Activated CD4-positive, alpha-beta T cell treated with anti-CD3 and anti-CD28 coated beads, Interleukin-2, amount 10 ng/mL, durations not matched to agents 7 days and 5 days (primary cell): ENCODE data around the gene LBHD2. TPM values are rescaled to one million over a fixed set of nuclear protein-coding genes. Genes with fewer than 3 reads are reported as not detected.
"Not testable (repeated sequence)": the region's sequence is repeated elsewhere in the genome, so short reads cannot be mapped to it uniquely, and the experiment has no call there.

Experiments
- CTCF ChIA-PET: fragments of 350-600 bp; sonication (Branson Sonifier 250); formaldehyde crosslinking; loops from one replicate; lab custom pipeline; 2021; ENCODE audit warnings: antibody characterized with exemption; lab: Charles Lee
- POLR2A ChIA-PET: fragments of 350-600 bp; sonication (Branson Sonifier 250); formaldehyde crosslinking; loops from one replicate; lab custom pipeline; 2021; ENCODE audit warnings: antibody characterized with exemption; lab: Charles Lee
- DNase-seq: peaks from one replicate; pipeline ENCODE4 v3.0.0-alpha.2; 2020
- H3K27ac Mint-ChIP-seq: one replicate; pipeline ENCODE4 v1.8.0; 2021; ENCODE audit warnings: mild to moderate bottlenecking, moderate library complexity, mixed read lengths
- H3K27me3 Mint-ChIP-seq: one replicate; pipeline ENCODE4 v1.8.0; 2021; ENCODE audit warnings: mixed read lengths
- H3K36me3 Mint-ChIP-seq: one replicate; pipeline ENCODE4 v1.8.0; 2021; ENCODE audit warnings: low read depth, mixed read lengths
- H3K4me1 Mint-ChIP-seq: one replicate; pipeline ENCODE4 v1.8.0; 2021; ENCODE audit warnings: mixed read lengths
- H3K4me3 Mint-ChIP-seq: one replicate; pipeline ENCODE4 v1.8.0; 2021; ENCODE audit warnings: mild to moderate bottlenecking, moderate library complexity, mixed read lengths
- H3K9me3 Mint-ChIP-seq: one replicate; pipeline ENCODE4 v1.8.0; 2021; ENCODE audit warnings: mixed read lengths
- total RNA-seq, 2 experiments: library from RNA; stranded (reverse); gene quantifications; one replicate each; pipeline ENCODE4 v1.2.3, GENCODE V29; 2021

The LBHD2 gene
- total RNA-seq, 2 experiments from 2014 or later = not detected

DNA sequence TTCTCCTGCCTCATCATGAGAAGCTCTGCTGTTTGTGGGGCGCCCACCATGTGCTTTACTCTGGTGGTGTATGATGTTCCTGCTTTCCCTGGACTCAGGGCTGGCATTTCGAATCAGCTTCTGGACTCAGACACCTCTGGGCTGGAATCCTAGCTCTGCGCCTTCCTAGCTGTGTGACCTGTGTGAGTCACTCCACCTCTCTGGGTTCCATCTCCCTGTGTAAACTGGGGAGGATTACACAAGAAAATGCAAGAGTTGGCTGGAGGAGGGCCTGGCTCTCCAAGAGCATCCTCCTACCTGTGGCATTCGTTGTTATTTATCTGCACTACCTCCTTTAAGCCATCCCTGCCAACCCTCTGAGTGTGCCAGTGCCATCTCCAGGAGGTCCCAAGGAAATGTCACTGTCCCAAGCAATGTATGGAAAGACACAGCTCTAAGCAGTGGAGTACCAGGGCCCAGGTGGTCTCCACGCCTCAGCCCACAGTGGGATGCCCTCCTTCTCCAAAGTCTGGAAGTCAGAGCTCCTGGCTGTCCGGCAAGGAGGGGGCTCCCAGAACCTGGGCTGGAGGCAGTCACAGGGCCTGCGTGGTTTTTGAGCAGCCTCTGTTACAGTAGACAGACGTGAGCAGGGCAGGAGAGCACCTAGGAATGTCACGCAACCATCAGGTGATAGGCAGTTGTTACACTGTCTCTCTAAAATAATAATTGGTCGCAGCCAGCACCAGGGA is 32.0 kb downstream of the LBHD2 start:
- Mint-ChIP-seq H3K36me3 (no peaks in the 10 kb centered on the region), H3K9me3 (no peaks in the 10 kb centered on the region), H3K4me3 (no peak overlapping the region), H3K27ac (no peak overlapping the region), H3K4me1 (peaks cover 8% of the 10 kb centered on the region), H3K27me3 (peaks cover 11% of the 10 kb centered on the region)
- POLR2A ChIA-PET = no interaction called here
- DNase-seq = no peak
- CTCF ChIA-PET = interaction anchor here (0.6 to 2.6 kb wide), 4 partner anchors 9 to 160 kb away, joined by 3 to 17 read pairs (median 4); no protein-coding TSS in a partner anchor

DNA sequence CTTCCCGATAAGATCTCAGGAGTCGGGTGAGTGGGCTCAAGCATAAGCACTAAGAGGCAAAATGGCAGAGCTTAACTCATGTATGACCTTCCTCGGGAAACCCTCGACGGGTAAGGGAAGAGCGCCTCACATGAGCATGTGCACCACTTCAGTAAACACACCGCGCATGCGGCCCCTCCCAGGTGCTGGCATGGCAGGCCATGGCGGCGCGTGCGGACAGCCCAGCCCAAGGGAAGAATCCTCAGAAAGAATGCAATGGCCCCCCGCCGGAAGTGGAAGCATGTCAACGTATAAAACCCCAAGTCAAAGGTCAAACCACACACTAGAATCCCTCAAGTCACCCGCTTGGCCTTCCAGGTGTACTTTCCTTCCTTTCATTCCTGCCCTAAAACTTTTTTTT is 32.6 kb downstream of the LBHD2 start:
- POLR2A ChIA-PET = no interaction called here
- Mint-ChIP-seq H3K9me3 (no peaks in the 10 kb centered on the region), H3K4me1 (peaks cover 8% of the 10 kb centered on the region), H3K27ac (no peak overlapping the region), H3K27me3 (peaks cover 11% of the 10 kb centered on the region), H3K4me3 (no peak overlapping the region), H3K36me3 (no peaks in the 10 kb centered on the region)
- CTCF ChIA-PET = interaction anchor here (1.0 to 2.6 kb wide), 2 partner anchors 12 to 20 kb away, joined by 4 to 17 read pairs; no protein-coding TSS in a partner anchor
- no peak for DNase-seq

DNA sequence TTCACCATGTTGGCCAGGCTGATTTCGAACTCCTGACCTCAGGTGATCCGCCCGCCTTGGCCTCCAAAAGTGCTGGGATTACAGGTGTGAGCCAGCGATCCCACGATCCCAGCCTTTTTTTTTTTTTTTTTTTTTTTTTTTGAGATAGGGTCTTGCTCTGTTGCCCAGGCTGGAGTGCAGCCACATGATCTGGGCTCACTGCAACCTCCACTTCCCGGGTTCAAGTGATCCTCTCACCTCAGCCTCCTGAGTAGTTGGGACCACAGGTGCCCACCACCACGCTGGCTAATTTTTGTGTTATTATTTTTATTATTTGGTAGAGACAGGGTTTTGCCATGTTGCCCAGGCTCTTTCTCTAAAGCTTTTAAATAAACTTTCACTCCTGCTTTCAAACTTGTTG is 33.5 kb downstream of the LBHD2 start:
- H3K27ac Mint-ChIP-seq, DNase-seq, H3K36me3 Mint-ChIP-seq, H3K9me3 Mint-ChIP-seq, H3K4me1 Mint-ChIP-seq, H3K4me3 Mint-ChIP-seq, POLR2A ChIA-PET: not testable (repeated sequence)
- peaks cover 18% of the 10 kb centered on the region for H3K27me3 Mint-ChIP-seq
- CTCF ChIA-PET = interaction anchor here (1.2 kb wide), 1 partner anchor 13 kb away, joined by 4 read pairs; no protein-coding TSS in a partner anchor

DNA sequence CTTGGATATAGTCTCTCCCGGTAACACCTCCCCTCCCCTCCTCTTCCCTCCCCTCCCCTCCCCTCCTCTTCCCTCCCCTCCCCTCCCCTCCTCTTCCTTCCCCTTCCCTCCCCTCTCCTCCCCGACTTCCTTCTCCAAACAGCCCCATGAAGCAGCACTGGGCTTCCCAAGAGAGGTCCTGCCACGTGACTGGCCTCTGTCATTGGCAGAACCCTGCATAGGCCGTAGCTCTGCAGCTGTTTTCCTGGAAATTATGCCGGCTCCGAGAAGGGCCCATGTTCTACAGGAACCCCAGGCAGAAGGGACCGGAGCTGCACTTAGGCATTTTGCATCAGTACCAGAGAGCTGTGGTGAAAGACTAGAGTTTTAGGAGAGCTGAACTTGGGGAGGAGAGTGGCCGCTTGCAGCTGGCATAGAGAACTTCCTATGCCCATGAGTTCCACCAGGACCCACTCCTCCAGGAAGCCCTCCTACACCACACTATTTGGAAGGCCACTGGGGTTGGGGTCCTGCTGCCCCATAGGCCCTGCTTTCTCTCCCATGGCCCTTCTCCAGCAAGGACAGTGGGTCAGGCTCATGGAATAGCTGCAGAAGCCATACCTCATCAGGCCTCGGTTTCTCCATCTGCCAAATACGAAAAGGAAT is 34.1 kb downstream of the LBHD2 start:
- H3K27ac Mint-ChIP-seq = no peak overlapping the region
- CTCF ChIA-PET = interaction anchor here (1.2 kb wide), 1 partner anchor 13 kb away, joined by 4 read pairs; no protein-coding TSS in a partner anchor
- H3K4me1 Mint-ChIP-seq = peaks cover 5% of the 10 kb centered on the region

DNA sequence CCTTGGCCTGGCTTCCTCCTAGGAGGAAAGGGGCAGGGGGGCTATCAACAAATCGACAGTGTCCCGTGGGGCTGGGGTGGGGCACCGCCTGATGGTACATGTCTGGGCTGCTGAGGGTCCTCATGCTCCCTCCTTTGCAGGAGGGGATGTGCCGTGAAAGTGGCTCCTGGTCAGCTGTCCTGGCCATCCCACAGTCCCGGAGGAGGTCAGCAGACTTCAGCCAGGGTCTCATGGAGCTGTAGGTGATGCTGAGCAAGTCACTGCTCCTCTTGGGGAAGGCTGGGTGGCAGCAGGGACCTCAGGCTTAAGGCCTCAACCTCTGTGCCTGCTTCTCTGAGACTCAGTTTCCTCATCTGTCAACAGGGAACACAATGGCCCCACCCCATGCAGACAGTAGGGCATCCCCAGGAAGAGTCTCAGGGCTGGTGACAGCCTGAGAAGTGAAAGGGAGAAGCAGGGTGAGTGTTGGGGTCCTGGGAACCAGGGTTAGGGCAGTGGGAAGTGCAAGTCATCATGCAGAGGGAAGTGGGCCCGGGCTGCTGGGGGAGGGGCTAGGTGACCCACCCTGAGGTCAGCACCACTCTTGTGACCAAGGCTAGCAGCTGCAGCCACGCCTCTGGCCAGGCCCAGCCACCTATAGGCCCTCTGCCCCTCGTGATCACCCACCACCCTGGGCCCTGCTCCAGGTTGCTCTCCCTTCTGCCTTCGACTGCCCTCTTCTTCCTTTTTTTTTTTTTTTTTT is 34.8 kb downstream of the LBHD2 start:
- POLR2A ChIA-PET = no interaction called here
- DNase-seq = no peak
- H3K27ac Mint-ChIP-seq = no peak overlapping the region
- H3K36me3 Mint-ChIP-seq = no peaks in the 10 kb centered on the region
- no peak overlapping the region for H3K4me3 Mint-ChIP-seq
- peaks cover 19% of the 10 kb centered on the region for H3K27me3 Mint-ChIP-seq
- no peaks in the 10 kb centered on the region for H3K9me3 Mint-ChIP-seq
- CTCF ChIA-PET = no interaction called here
- peaks cover 5% of the 10 kb centered on the region for H3K4me1 Mint-ChIP-seq

More for the DNA sequence above, 34.1 kb downstream of the LBHD2 start:
- DNase-seq = no peak
- POLR2A ChIA-PET = no interaction called here
- H3K4me3 Mint-ChIP-seq = no peak overlapping the region
- no peaks in the 10 kb centered on the region for H3K9me3 Mint-ChIP-seq
- H3K27me3 Mint-ChIP-seq = peaks cover 18% of the 10 kb centered on the region
- no peaks in the 10 kb centered on the region for H3K36me3 Mint-ChIP-seq

DNA sequence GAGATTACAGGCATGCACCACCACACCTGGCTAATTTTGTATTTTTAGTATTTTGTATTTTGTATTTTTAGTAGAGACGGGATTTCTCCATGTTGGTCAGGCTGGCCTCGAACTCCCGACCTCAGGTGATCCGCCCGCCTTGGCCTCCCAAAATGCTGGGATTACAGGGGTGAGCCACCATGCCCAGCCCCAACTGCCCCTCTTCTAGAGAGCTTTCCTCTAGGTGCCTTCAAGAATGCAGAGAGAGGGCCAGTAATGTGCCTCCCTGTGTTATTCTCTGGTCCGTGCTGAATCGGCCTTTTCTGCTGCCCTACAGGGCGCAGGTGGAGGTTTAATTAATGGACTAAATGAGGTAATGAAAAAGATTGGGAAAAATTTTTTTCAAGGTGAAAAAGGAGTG is 35.5 kb downstream of the LBHD2 start:
- CTCF ChIA-PET, DNase-seq, H3K36me3 Mint-ChIP-seq, H3K27ac Mint-ChIP-seq, H3K4me3 Mint-ChIP-seq, H3K4me1 Mint-ChIP-seq, H3K9me3 Mint-ChIP-seq, POLR2A ChIA-PET: not testable (repeated sequence)
- peaks cover 25% of the 10 kb centered on the region for H3K27me3 Mint-ChIP-seq

DNA sequence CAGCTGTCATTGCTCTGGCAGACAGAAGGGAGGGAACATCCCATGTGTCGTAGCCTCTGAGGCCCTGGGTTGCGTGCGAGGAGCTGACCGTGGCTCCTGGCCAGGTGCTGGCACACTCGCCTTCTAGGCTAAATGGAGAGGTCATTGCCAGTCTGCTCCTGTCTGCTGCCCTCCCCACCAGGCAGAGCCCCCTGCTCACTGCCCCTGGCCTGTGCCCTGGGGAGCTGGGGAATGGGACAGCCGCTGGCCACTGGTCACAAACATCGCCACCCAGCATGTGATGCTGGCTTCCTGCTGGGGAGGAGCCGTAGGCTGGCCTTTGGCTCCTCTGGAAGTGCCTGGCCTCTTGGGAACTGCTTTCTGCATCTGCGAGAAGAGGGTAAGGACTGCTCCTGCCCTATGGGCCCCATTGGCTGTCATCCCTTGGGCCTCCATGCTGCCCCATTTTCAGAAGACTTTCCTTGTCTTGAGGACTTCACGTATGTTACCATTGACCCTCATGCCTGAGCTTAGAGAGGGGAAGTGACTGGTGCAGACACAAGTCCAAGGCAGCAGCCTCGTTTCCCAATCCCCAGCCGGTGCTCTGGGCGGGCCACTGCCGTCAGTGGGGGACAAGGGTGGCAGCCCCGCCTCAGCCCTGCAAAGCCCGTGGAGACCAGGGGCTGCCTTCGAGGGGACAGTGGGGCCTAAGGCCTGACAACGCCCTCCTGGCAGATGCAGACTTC is 37.3 kb downstream of the LBHD2 start:
- CTCF ChIA-PET = interaction anchor here (1.4 kb wide), 1 partner anchor 16 kb away, joined by 4 read pairs; no protein-coding TSS in a partner anchor
- Mint-ChIP-seq H3K27ac (no peak overlapping the region), H3K27me3 (peaks cover 25% of the 10 kb centered on the region), H3K4me1 (no peaks in the 10 kb centered on the region), H3K4me3 (no peak overlapping the region), H3K36me3 (no peaks in the 10 kb centered on the region), H3K9me3 (no peaks in the 10 kb centered on the region)
- no peak for DNase-seq
- POLR2A ChIA-PET = no interaction called here

DNA sequence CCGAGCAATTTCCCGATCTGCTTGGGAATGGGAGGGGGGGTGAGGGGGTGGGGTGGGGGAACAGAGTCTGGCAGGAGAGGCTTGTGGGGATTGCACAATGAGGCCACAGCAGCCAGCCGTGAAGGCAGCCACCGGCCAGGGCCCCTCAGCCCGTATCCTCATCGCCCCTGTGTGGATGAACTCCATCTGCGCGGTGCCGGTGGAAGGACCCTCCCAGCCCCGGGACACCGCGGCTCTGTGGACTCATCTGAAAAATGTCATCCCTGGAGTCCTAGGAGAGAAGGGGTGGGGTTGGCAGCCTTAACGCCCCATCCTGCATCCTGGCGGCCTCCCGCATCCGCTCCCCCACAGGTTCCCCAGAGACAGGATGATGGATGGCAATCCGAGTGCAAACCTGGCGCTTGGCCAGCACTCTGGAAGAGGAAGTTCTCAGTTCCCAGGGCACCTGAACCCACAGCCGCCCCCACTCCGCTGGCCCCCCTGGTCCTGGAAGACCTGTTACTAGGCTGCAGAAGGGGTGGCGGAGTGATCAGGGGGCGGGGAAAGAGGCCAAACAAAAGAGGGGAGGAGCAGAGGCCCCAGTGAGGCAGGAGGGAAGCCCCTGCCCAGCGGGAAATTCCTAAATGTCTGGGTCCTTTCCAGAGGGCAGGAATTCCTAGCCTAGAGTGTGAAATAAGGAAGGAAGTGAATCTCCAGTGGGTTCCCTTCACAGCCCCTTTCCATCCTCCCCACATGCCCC is 38.0 kb downstream of the LBHD2 start:
- H3K27me3 Mint-ChIP-seq = peaks cover 25% of the 10 kb centered on the region
- DNase-seq = no peak
- CTCF ChIA-PET = no interaction called here
- no peaks in the 10 kb centered on the region for H3K4me1 Mint-ChIP-seq
- no peak overlapping the region for H3K4me3 Mint-ChIP-seq
- H3K36me3 Mint-ChIP-seq = no peaks in the 10 kb centered on the region
- no peaks in the 10 kb centered on the region for H3K9me3 Mint-ChIP-seq
- POLR2A ChIA-PET = no interaction called here
- H3K27ac Mint-ChIP-seq = no peak overlapping the region

DNA sequence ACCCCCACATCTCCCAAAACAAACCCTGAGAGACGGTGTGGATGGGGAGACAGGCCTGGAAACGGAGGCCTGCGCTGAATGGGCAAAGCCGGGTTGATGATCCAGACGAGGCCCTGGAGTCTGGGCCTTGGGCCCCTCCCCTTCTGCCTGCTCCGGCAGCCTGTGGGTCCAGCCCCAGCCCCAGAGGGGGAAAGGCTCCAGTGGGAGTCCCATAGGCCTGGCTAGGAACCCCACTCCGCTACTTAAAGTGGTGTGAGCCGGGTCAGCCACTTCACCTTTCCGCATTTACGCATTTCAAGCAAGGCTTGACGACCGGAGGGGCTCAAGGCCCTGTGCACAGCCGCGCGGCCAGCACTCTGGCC is 38.6 kb downstream of the LBHD2 start:
- H3K36me3 Mint-ChIP-seq = no peaks in the 10 kb centered on the region
- ChIA-PET CTCF (no interaction called here), POLR2A (no interaction called here)
- DNase-seq = no peak
- no peak overlapping the region for H3K27ac Mint-ChIP-seq
- H3K9me3 Mint-ChIP-seq = no peaks in the 10 kb centered on the region
- H3K4me3 Mint-ChIP-seq = no peak overlapping the region
- H3K27me3 Mint-ChIP-seq = peaks cover 25% of the 10 kb centered on the region
- no peaks in the 10 kb centered on the region for H3K4me1 Mint-ChIP-seq

DNA sequence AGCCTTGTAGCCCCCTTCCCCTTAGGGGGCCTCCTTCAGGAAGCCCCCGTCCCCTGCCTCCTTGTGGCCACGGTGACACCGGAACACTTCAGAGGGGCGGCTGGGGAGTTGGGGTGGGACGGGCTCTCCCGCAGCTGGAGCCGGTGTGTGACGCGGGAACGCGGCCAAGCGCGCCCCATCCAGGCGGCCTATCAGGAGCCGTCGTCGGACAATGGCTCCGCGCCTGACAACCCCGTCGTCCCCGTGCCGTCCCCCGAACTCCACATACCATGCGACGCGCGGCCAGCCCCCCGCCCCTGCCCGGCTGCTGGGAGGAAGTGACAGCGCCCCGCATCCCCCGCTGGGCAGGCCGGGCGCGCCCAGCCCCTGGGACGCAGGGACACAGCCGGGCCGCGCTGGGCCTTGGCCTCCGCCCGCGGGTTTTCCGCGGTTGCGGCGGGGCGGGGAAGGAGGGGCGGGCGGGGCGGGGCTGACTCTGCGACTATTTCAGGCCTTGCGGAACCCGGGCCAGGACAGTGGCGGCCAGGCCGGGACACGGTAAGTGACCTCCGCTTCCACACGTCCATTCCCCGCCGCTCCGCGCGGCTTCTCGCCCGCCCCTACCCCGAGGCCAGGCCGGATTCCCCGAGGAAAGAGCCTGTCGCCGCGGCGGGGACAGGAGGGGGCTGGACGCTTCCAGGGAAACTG is 39.1 kb downstream of the LBHD2 start, which contains the start of gene TNFAIP2:
TNFAIP2 (plus strand) TSS at position 515 of the 687 bp plus-strand sequence. CDS start 2,997 bp downstream, outside the sequence.
- no peaks in the 10 kb centered on the region for H3K4me1 Mint-ChIP-seq
- no peaks in the 10 kb centered on the region for H3K9me3 Mint-ChIP-seq
- POLR2A ChIA-PET = no interaction called here
- DNase-seq = no peak
- CTCF ChIA-PET = no interaction called here
- H3K4me3 Mint-ChIP-seq = no peak within 1 kb of the TSS
- H3K36me3 Mint-ChIP-seq = no peaks in the 10 kb centered on the region
- H3K27ac Mint-ChIP-seq = no peak within 1 kb of the TSS
- H3K27me3 Mint-ChIP-seq = peaks cover 25% of the 10 kb centered on the region

DNA sequence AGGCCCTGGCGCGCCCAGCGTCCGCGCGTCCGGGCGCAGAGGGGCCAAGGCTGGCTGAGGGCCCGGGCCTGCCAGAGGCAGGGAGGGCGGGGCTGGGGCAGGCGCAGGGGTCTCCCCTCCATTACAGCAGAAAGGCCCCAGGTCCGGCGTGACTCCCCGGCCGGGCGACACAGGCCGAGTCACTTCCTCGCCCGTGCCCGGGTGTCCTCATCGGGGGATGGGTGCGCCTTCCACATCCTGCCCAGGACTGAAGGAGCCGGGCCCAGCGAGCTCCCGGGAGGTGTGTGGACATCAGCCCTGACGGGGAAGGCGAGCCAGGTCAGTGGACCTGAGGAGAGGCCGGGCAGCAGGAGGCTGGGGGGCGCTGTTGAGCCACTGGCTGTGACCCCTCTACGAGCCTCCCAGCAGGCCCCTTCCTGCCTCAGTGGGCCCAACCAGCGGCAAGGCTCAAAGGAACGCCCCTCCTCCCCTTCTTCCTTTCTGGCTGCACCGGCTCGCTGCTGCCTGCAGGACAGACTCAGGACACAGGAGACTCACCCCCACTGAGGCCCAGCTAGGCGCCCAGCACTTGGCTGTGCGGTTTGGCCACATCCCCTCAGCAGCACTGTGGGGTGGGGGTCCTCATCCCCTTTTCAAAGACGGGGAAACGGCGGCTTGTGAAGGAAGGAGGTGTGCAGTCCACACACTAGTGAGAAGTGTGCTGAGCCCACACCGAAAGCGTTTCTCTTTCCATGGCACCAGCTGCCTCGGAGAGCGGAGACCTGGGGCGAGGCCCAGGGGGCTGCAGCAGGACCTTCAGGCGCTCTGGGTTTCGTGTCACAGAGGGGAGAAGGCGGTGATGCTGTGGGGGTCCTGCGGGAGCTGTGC is 39.9 kb downstream of the LBHD2 start:
- peaks cover 25% of the 10 kb centered on the region for H3K27me3 Mint-ChIP-seq
- CTCF ChIA-PET = no interaction called here
- no peak overlapping the region for H3K4me3 Mint-ChIP-seq
- H3K4me1 Mint-ChIP-seq = no peaks in the 10 kb centered on the region
- POLR2A ChIA-PET = no interaction called here
- no peaks in the 10 kb centered on the region for H3K36me3 Mint-ChIP-seq
- no peak for DNase-seq
- H3K9me3 Mint-ChIP-seq = no peaks in the 10 kb centered on the region
- H3K27ac Mint-ChIP-seq = no peak overlapping the region
